Endothelial cell of umbilical vein (primary cell): ENCODE measurements around the gene PARS2. TPM values are rescaled to one million over a fixed set of nuclear protein-coding genes. Genes with fewer than 3 reads are reported as not detected.

Experiments used
- BruUV-seq: library from RNA; stranded (reverse); fragments of 400-500 nt; replicated peaks from 2 replicates; lab custom pipeline; 2021; lab: Mats Ljungman, UMichigan
- CTCF ChIA-PET: fragments of 300-600, 350-600 bp; sonication (Branson Sonifier 250); formaldehyde crosslinking; loops from one replicate; lab custom pipeline; 2021; ENCODE audit warnings: antibody characterized with exemption, inconsistent platforms; lab: Charles Lee
- POLR2A ChIA-PET: fragments of 300-600, 350-600 bp; sonication (Branson Sonifier 250); formaldehyde crosslinking; loops from one replicate; lab custom pipeline; 2021; ENCODE audit warnings: antibody characterized with exemption, inconsistent platforms; lab: Charles Lee
- DNase-seq: peaks from one replicate; pipeline ENCODE4 v3.0.0-alpha.2; 2011; ENCODE audit warnings: low read depth, low spot score
- FAIRE-seq: peaks from 2 replicates; lab custom pipeline; 2011; peaks lifted over from hg19 to GRCh38; lab: Jason Lieb, UNC
- H2AFZ ChIP-seq: 2 replicates; pipeline ENCODE4 v1.6.0; 2012; ENCODE audit warnings: low read depth, low read length, control low read depth, inconsistent platforms
- H3K27ac ChIP-seq: 2 replicates; pipeline ENCODE4 v1.5.1; 2011; ENCODE audit warnings: low read depth, mild to moderate bottlenecking, control low read depth, low read length, moderate library complexity; ENCODE audit not compliant: insufficient read depth
- H3K27me3 ChIP-seq, 2 experiments: 2 replicates each; pipeline versions ENCODE4 v1.6.0 to v1.6.1; 2011; ENCODE audit warnings: low read length in 2 of 2, mixed read lengths in 1 of 2; ENCODE audit not compliant: control insufficient read depth in 2 of 2, insufficient read depth in 2 of 2
- H3K36me3 ChIP-seq, 2 experiments: 2 replicates in 1 of 2; 3 replicates in 1 of 2; pipeline ENCODE4 v1.5.1; 2011; ENCODE audit warnings: low read length in 2 of 2, mild to moderate bottlenecking in 1 of 2, moderate library complexity in 1 of 2; ENCODE audit not compliant: control insufficient read depth in 2 of 2, insufficient read depth in 2 of 2; ENCODE audit errors: extremely low read depth in 1 of 2
- H3K4me1 ChIP-seq: 3 replicates; pipeline ENCODE4 v1.5.1; 2011; ENCODE audit warnings: mild to moderate bottlenecking, low read length; ENCODE audit not compliant: control insufficient read depth, insufficient read depth; ENCODE audit errors: extremely low read depth
- H3K4me2 ChIP-seq: 2 replicates; pipeline ENCODE4 v1.6.1; 2011; ENCODE audit warnings: low read length, control low read depth, mixed read lengths; ENCODE audit not compliant: insufficient read depth
- H3K4me3 ChIP-seq, 3 experiments: fragments of 200-600 bp in 1 of 3; sonication (generic), shearing (Covaris generic) in 1 of 3; replicated peaks in 1 of 3; 2 replicates each; pipeline ENCODE4 v1.5.1; 2011 to 2016; ENCODE audit warnings: control low read depth in 3 of 3, low read length in 3 of 3, mild to moderate bottlenecking in 2 of 3, inconsistent platforms in 1 of 3, low read depth in 1 of 3, moderate library complexity in 1 of 3; ENCODE audit not compliant: insufficient read depth in 1 of 3
- H3K79me2 ChIP-seq: 2 replicates; pipeline ENCODE4 v1.6.0; 2012; ENCODE audit warnings: low read length, inconsistent platforms; ENCODE audit not compliant: control insufficient read depth, insufficient read depth
- H3K9ac ChIP-seq: replicated peaks from 2 replicates; pipeline ENCODE3; 2011; ENCODE audit warnings: low read length, control low read depth; ENCODE audit not compliant: insufficient read depth; ENCODE audit errors: extremely low read depth
- H3K9me1 ChIP-seq: replicated peaks from 3 replicates; pipeline ENCODE4 v1.6.0; 2011; ENCODE audit warnings: mild to moderate bottlenecking, low read length; ENCODE audit not compliant: control insufficient read depth, insufficient read depth; ENCODE audit errors: extremely low read depth
- H3K9me3 ChIP-seq: replicated peaks from 2 replicates; pipeline ENCODE4 v1.5.1; 2012; ENCODE audit warnings: low read length, inconsistent platforms; ENCODE audit not compliant: control insufficient read depth, insufficient read depth
- H4K20me1 ChIP-seq: replicated peaks from 2 replicates; pipeline ENCODE3; 2011; ENCODE audit warnings: mild to moderate bottlenecking, low read length; ENCODE audit not compliant: control insufficient read depth, insufficient read depth; ENCODE audit errors: extremely low read depth
- CTCF ChIP-seq, 2 donors: IDR thresholded peaks; 1 replicate in 1 of 2; 2 replicates in 1 of 2; pipeline ENCODE4 v1.5.1; 2011; ENCODE audit warnings: low read length in 2 of 2, mild to moderate bottlenecking in 2 of 2, moderate library complexity in 2 of 2, control low read depth in 1 of 2, inconsistent platforms in 1 of 2, low read depth in 1 of 2; ENCODE audit not compliant: insufficient read depth in 1 of 2; ENCODE audit errors: extremely low read depth in 1 of 2
- EZH2 ChIP-seq: IDR thresholded peaks from 2 replicates; pipeline ENCODE4 v1.6.1; 2012; ENCODE audit warnings: borderline replicate concordance, low read depth, mild to moderate bottlenecking, moderate library complexity, low read length, inconsistent platforms; ENCODE audit not compliant: severe bottlenecking
- FOS ChIP-seq: IDR thresholded peaks from 2 replicates; pipeline ENCODE4 v1.6.1; 2011; ENCODE audit warnings: mild to moderate bottlenecking, low read length, moderate library complexity, borderline replicate concordance; ENCODE audit not compliant: insufficient read depth
- GATA2 ChIP-seq: IDR thresholded peaks from 2 replicates; pipeline ENCODE4 v1.7.0; 2011; ENCODE audit warnings: low read depth, mild to moderate bottlenecking, moderate library complexity, mixed read lengths, low read length; ENCODE audit not compliant: insufficient read length, insufficient read depth
- JUN ChIP-seq: IDR thresholded peaks from 2 replicates; pipeline ENCODE4 v1.6.1; 2011; ENCODE audit warnings: borderline replicate concordance, low read depth; ENCODE audit not compliant: insufficient read length, insufficient read depth
- MAX ChIP-seq: IDR thresholded peaks from 2 replicates; pipeline ENCODE4 v1.6.1; 2011; ENCODE audit not compliant: insufficient read depth, insufficient read length
- MYC ChIP-seq: IDR thresholded peaks from one replicate; pipeline ENCODE4 v1.6.1; 2011; ENCODE audit warnings: mild to moderate bottlenecking, low read depth, low read length
- POLR2A ChIP-seq: IDR thresholded peaks from 2 replicates; pipeline ENCODE4 v1.6.1; 2012; ENCODE audit warnings: low read depth, mild to moderate bottlenecking, control low read depth, low read length
- POLR2AphosphoS5 ChIP-seq: IDR thresholded peaks from 2 replicates; pipeline ENCODE4 v1.6.1; 2012; ENCODE audit warnings: low read depth, mild to moderate bottlenecking, control low read depth, low read length, moderate library complexity; ENCODE audit not compliant: insufficient read depth
- dilution Hi-C: fragments of 300-500 bp; cut with MboI; formaldehyde crosslinking; loops from one replicate; pipeline ENCODE4 v1.15.0; 2019; ENCODE audit warnings: low sequenced_read_pairs; ENCODE audit not compliant: extremely low pct_ligation_motif_present
- intact Hi-C: fragments of 100-400 bp; cut with micrococcal nuclease; formaldehyde crosslinking; loops from one replicate; pipeline ENCODE4 v1.10.0; 2022
- polyA plus RNA-seq, 4 experiments: library from polyadenylated mRNA; depleted of rRNA in 3 of 4; stranded (reverse) in 3 of 4; unstranded in 1 of 4; fragments of >200 nt; gene quantifications; 2 replicates each; pipeline versions ENCODE4 v1.2.1 to v1.2.3, GENCODE V29; 2011 to 2012; ENCODE audit warnings: missing spikeins in 1 of 4
- total RNA-seq: library from RNA; stranded (reverse); gene quantifications from 2 replicates; pipeline ENCODE4 v1.2.3, GENCODE V29; 2021

The PARS2 gene
- total and polyA plus RNA-seq, 2 donors (not counting 3 experiments of a cell fraction or from before 2014, with no cell fraction given), result 2.0 to 3.8 TPM

GRCh38 chr1:54710434-54710833, 53.9 kb downstream of the PARS2 start:
- no peak overlapping the region for H3K4me2 ChIP-seq
- no peak overlapping the region for H3K27ac ChIP-seq
- H3K79me2 ChIP-seq, result no peaks in the 10 kb centered on the region
- H4K20me1 ChIP-seq, result no peaks in the 10 kb centered on the region
- H3K9me3 ChIP-seq, result no peaks in the 10 kb centered on the region
- CTCF ChIA-PET, result no interaction called here
- no TSS peak for BruUV-seq
- no peaks in the 10 kb centered on the region for H3K36me3 ChIP-seq
- FAIRE-seq (no peak), DNase-seq (no peak)
- TF ChIP-seq POLR2A, result no peak
- TF ChIP-seq EZH2, result no peak
- no peak for TF ChIP-seq FOS
- TF ChIP-seq MAX, result no peak
- no peak for TF ChIP-seq POLR2AphosphoS5
- TF ChIP-seq GATA2, result no peak
- TF ChIP-seq CTCF (IDR thresholded peaks at IDR 0.05; ENCODE audit: extremely low read depth in 1 of 2, insufficient read depth in 1 of 2, low read depth in 1 of 2, low read length in 2 of 2), result no peak
- TF ChIP-seq JUN, result no peak
- TF ChIP-seq MYC, result no peak
- H3K4me3 ChIP-seq, result no peak overlapping the region
- peaks cover 0 to 2% of the 10 kb centered on the region in 2 experiments for H3K27me3 ChIP-seq
- intact Hi-C loops (no loop called here), dilution Hi-C loops (no loop called here)
- H3K9me1 ChIP-seq, result no peaks in the 10 kb centered on the region
- POLR2A ChIA-PET, result no interaction called here
- no peak overlapping the region for H3K9ac ChIP-seq
- H2AFZ ChIP-seq, result no peak overlapping the region
- peaks cover 1% of the 10 kb centered on the region for H3K4me1 ChIP-seq
